GM04504 (cell line): ENCODE results near the gene NDUFA8.

ENCODE experiments used
- DNase-seq: peaks from one replicate; pipeline ENCODE4 v3.0.0-alpha.2; 2012; ENCODE audit warnings: low read depth

Gene NDUFA8

GRCh38 chr9:122184551-122184950, 25.0 kb upstream of the NDUFA8 start:
- no peak for DNase-seq

GRCh38 chr9:122183501-122183900, 23.9 kb upstream of the NDUFA8 start:
- DNase-seq, result no peak

GRCh38 chr9:122180633-122181032, 21.1 kb upstream of the NDUFA8 start:
- DNase-seq, result peak; percentile 62

GRCh38 chr9:122179690-122180074, 20.1 kb upstream of the NDUFA8 start:
- no peak for DNase-seq

GRCh38 chr9:122179054-122179689, 19.6 kb upstream of the NDUFA8 start:
- no peak for DNase-seq

- no peak for DNase-seq
Observed at GRCh38 chr9:122176916-122177315, 17.3 kb upstream of the NDUFA8 start.

GRCh38 chr9:122173670-122174069, 14.1 kb upstream of the NDUFA8 start:
- no peak for DNase-seq

GRCh38 chr9:122172131-122172530, 12.6 kb upstream of the NDUFA8 start:
- DNase-seq, result no peak

- no peak for DNase-seq
Observed at GRCh38 chr9:122168356-122168755, 8.8 kb upstream of the NDUFA8 start.

GRCh38 chr9:122164286-122164685, 4.7 kb upstream of the NDUFA8 start:
- DNase-seq, result no peak

GRCh38 chr9:122162415-122162814, 2.8 kb upstream of the NDUFA8 start:
- no peak for DNase-seq

GRCh38 chr9:122159925-122160246, 307 bp upstream of the NDUFA8 start:
- DNase-seq, result no peak

- DNase-seq, result no peak
Observed at GRCh38 chr9:122158202-122158601, 1.4 kb downstream of the NDUFA8 start.

- DNase-seq, result no peak
Observed at GRCh38 chr9:122155796-122156195, 3.8 kb downstream of the NDUFA8 start.

GRCh38 chr9:122151267-122151828, 8.2 kb downstream of the NDUFA8 start:
- no peak for DNase-seq

GRCh38 chr9:122145592-122145863, 14.1 kb downstream of the NDUFA8 start:
- DNase-seq, result no peak

GRCh38 chr9:122144836-122145591, 14.6 kb downstream of the NDUFA8 start:
- no peak for DNase-seq

- DNase-seq, result no peak
Observed at GRCh38 chr9:122143876-122144405, 15.6 kb downstream of the NDUFA8 start.

GRCh38 chr9:122143296-122143695, 16.3 kb downstream of the NDUFA8 start:
- no peak for DNase-seq

GRCh38 chr9:122141671-122142070, 17.9 kb downstream of the NDUFA8 start:
- no peak for DNase-seq

- no peak for DNase-seq
Observed at GRCh38 chr9:122140368-122141193, 19.0 kb downstream of the NDUFA8 start.

GRCh38 chr9:122138560-122139268, 20.9 kb downstream of the NDUFA8 start:
- no peak for DNase-seq
